ENCODE measurements around the gene AMPD3. TPM values are rescaled to one million over a fixed set of nuclear protein-coding genes. Genes with fewer than 3 reads are reported as not detected.
A peak's percentile ranks its signal among the peaks of the same experiment; 100 is the strongest.

Gene AMPD3
- total RNA-seq, 1 donor from 2014 or later = 18.3 TPM

DNA sequence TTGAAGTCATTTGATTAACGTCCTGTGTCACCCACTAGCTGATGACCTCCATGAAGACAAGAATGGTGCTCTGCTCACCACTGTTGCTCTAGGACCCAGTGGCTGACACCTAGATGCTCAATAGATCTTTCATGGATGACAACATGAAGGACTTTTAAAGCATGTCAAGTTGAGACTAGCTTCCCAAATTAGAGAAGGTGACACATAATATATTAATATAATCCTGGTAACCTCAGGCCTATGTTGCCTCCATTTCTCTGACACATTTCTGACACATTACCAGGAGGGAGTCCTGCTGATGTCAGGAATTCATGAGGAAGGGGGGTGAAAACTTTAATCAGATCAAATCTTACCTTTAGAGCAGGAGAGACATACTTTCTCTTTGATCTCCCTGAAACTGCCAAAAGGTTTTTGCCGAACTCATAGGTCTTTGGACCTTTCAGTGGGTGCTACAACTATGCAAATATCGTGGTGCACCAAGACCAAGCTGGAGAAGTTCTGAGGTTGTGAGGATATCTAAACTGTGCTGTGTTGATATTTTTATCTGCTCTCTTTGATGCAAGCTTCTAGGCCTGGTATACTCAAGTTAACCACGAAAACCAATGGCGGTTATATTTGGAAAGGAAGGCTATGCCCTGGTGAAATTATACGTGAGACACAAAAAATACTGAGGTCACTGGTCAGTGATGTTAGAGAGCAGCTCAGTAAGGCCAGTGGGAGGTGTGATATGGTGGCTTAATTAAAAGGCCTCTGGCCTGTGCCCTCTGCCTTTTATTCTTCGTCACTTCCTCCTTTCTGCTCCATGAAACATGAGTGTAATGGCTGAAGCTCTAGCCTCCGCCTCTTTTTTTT lies 13.2 kb upstream of the AMPD3 start:
- H3K27ac Mint-ChIP-seq = peak overlapping the region; percentile 73

DNA sequence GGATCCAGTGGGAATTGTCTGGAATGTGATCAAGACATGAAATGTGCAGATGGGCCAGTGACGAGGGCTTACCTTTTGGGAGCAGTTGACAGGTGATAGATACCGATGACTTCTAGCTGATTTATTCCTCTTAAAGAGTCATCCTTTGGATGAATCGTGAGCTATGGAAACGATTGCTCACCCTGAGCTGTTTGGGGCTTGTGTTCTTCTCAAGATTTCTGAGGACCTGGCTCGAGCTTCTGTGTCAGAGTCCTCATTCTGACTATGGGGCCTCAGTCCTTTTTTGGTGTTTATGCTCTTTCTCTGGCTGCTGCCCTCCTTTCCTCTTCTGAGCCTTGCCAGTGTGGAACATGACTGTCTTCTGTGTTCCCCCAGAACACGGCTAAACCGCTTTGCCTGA lies 11.9 kb upstream of the AMPD3 start:
- H3K27ac Mint-ChIP-seq = peak overlapping the region; percentile 39
- peaks cover 37% of the 10 kb centered on the region for H3K4me1 Mint-ChIP-seq
- no peak overlapping the region for H3K4me3 Mint-ChIP-seq
- DNase-seq = peak; percentile 54
- peaks cover 21% of the 10 kb centered on the region for H3K27me3 Mint-ChIP-seq
- H3K36me3 Mint-ChIP-seq (ENCODE audit: low read depth) = peaks cover 2% of the 10 kb centered on the region
- H3K9me3 Mint-ChIP-seq = no peaks in the 10 kb centered on the region
- intact Hi-C loops (cut with micrococcal nuclease) = no loop called here

More for the DNA sequence above, 13.2 kb upstream of the AMPD3 start:
- intact Hi-C loops (cut with micrococcal nuclease) = loop anchor here (1.0 kb wide), 2 partner anchors 13 to 17 kb away; partner anchors contain the start of gene AMPD3
- peak; percentile 78 for DNase-seq
- H3K4me3 Mint-ChIP-seq = peak overlapping the region; percentile 51
- no peaks in the 10 kb centered on the region for H3K9me3 Mint-ChIP-seq
- peaks cover 2% of the 10 kb centered on the region for H3K36me3 Mint-ChIP-seq (ENCODE audit: low read depth)
- peaks cover 28% of the 10 kb centered on the region for H3K4me1 Mint-ChIP-seq
- peaks cover 16% of the 10 kb centered on the region for H3K27me3 Mint-ChIP-seq

DNA sequence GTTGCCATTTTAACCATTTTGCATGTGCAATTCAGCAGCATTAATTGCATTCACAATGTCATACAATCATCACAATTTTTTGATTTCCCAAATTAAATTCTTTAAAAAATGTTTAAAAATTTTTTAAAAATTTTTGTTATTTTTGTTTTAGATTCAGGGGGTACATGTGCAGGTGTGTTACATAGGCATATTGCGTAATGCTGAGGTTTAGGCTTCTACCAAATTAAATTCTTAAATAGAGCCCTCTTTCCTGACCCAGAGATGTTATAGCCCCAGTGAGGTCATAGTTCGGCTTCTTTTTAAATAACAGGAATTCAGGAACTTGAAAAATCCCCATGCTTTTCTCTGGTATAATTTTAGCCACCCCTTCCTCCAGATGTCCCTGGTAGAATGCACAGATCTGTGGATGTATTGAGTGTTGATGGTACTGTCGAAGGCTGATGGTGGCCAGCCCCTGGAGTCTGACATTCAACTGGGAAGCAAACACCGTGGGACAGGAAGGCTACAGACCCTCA lies 11.3 kb upstream of the AMPD3 start:
- peaks cover 37% of the 10 kb centered on the region for H3K4me1 Mint-ChIP-seq
- no peak for DNase-seq
- H3K27me3 Mint-ChIP-seq = peaks cover 24% of the 10 kb centered on the region
- no peak overlapping the region for H3K27ac Mint-ChIP-seq
- intact Hi-C loops (cut with micrococcal nuclease) = no loop called here
- peaks cover 2% of the 10 kb centered on the region for H3K36me3 Mint-ChIP-seq (ENCODE audit: low read depth)
- H3K4me3 Mint-ChIP-seq = no peak overlapping the region
- H3K9me3 Mint-ChIP-seq = no peaks in the 10 kb centered on the region

DNA sequence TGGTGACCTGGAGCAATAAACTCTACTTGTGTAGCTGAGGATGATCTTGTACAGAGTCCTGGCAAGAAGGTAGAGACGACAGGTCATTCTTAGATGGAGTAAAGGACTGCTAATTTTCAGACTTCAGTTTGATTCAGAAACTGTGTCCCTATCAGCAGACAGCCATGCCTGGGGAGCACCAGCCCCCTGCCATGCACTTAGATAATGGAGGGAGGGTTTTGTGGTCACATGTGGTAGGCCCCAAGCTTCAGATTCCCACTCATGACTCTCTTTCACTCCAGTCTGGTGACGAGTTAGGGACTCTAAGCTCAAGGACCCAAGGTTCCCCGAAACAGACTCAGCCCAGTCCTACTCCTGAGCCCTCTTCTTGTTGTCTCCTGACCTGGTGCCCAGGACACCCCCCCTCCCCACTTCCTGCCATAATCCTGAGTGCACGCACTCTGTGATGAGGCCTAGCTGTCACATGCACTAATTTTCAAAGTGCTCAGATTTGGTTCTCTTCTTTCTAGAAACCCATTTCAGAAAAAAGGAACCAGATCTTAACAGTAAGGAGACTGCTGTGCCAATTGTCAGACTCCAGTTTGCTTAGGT lies 10.2 kb upstream of the AMPD3 start:
- H3K36me3 Mint-ChIP-seq (ENCODE audit: low read depth) = peaks cover 2% of the 10 kb centered on the region
- DNase-seq = peak; percentile 57
- peaks cover 41% of the 10 kb centered on the region for H3K4me1 Mint-ChIP-seq
- H3K9me3 Mint-ChIP-seq = no peaks in the 10 kb centered on the region
- H3K27ac Mint-ChIP-seq = no peak overlapping the region
- peaks cover 24% of the 10 kb centered on the region for H3K27me3 Mint-ChIP-seq
- intact Hi-C loops (cut with micrococcal nuclease) = no loop called here
- no peak overlapping the region for H3K4me3 Mint-ChIP-seq

DNA sequence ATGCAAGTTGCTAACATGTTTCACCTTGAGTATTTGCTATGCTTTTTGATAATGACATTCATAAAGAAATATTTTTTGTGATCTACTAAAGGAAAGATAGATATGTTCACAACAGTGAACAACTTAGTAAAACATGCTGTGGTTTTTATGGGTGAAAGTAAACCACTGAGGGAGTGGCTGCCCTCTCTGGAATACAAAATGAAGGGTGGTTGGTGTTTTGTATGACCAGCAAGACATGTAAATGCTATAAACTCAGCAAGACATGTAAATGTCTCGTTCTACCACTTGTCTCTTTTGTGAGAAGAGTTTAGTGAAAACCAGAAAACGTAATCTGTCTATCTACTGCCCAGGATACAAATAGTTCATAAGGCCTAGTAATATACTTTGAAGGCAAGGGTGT lies 7.6 kb upstream of the AMPD3 start:
- H3K9me3 Mint-ChIP-seq = no peaks in the 10 kb centered on the region
- no peak overlapping the region for H3K27ac Mint-ChIP-seq
- H3K36me3 Mint-ChIP-seq (ENCODE audit: low read depth) = peaks cover 2% of the 10 kb centered on the region
- intact Hi-C loops (cut with micrococcal nuclease) = no loop called here
- H3K4me1 Mint-ChIP-seq = peaks cover 49% of the 10 kb centered on the region
- DNase-seq = no peak
- H3K27me3 Mint-ChIP-seq = peaks cover 30% of the 10 kb centered on the region
- no peak overlapping the region for H3K4me3 Mint-ChIP-seq

DNA sequence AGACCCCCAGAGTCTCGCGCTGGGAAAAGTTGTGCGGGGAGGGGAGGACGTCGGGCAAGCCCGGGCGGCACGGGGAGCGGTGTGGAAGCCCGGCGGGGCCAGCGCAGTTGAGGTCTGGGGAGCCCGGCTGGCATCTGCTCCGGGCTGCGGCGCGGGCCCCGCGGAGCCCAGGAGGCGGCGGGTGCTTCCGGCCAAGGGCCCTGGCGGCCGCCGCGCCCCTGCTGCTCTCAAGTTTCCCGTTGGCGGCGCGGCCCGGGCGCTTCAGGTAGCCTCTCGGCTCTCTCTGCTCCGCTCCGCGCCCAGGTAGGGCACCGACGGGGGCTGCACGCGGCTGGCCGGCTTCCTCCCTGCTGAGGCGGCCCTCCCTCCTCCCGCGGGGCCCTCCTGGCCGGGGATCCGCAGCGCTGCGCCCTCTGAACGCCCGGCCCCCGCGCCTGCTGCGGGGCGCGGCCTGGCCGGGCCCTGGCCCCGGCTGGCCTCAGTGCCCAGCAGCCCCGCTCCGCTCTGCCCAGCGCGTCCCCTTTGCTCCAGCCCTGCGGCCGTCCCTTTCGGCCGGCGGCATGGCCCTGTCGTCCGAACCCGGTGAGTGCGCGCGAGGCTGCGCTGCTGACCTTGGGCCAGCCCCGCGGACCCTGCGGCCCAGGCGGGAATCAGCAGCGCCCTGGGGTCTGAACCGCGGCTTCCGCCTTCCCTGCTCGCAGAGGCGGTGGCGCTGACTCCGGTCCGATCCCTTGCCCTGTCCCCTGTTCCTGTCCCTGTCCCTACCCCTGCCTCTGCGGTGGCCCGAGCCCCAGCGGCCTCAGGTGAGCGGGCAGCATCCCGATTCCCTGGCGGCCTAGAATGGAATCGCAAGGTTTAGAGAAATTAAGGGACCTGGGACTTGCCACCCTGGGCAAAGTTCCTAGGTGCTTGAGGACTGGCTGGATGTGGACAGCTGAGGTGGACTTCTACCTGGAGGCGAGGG lies 4.3 kb upstream of the AMPD3 start:
- H3K36me3 Mint-ChIP-seq (ENCODE audit: low read depth) = peaks cover 2% of the 10 kb centered on the region
- DNase-seq = peak; percentile 83
- H3K9me3 Mint-ChIP-seq = no peaks in the 10 kb centered on the region
- peak overlapping the region; percentile 89 for H3K27ac Mint-ChIP-seq
- intact Hi-C loops (cut with micrococcal nuclease) = loop anchor here (1.0 to 10.0 kb wide), 2 partner anchors 9 to 1766 kb away; partner anchors contain the start of genes RPL27A and TRIM66
- peaks cover 26% of the 10 kb centered on the region for H3K27me3 Mint-ChIP-seq
- H3K4me3 Mint-ChIP-seq = peak overlapping the region; percentile 90
- peaks cover 53% of the 10 kb centered on the region for H3K4me1 Mint-ChIP-seq

DNA sequence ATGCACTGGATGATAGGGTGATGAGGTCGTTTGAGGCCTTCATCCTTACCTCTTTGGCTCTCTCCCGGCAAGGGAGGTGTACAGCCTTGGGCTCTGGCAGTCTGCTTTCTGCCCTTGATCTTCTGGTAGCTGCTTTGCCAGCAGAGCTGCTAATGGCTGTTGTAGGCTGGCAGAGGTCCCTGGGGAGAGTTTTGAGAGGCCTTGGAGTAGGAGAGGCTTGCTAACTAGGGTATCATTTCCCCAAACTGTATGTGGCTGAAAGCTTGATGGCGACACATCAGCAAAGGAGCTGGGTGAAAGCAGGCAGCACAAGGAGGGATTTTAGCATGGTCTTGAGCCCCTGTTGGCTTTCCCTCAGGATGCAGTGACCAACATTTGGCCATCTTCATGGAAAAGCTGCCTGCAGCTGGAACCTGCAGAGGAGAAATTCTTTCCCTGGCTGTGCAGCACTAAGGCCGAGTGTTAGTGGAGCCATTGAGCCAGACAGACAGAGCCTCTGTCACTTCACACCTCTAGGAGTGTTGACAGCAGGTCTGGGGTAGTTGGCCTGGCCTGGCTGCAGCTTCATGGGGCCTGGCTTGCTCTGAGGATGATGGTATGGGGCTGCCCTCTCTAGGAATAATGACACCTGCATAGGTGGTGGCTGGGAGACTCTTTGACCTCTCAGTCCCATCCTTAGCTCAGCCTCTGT lies 3.5 kb upstream of the AMPD3 start:
- H3K27ac Mint-ChIP-seq = peak overlapping the region; percentile 86
- H3K27me3 Mint-ChIP-seq = peaks cover 26% of the 10 kb centered on the region
- peak; percentile 56 for DNase-seq
- H3K36me3 Mint-ChIP-seq (ENCODE audit: low read depth) = peaks cover 5% of the 10 kb centered on the region
- no peaks in the 10 kb centered on the region for H3K9me3 Mint-ChIP-seq
- intact Hi-C loops (cut with micrococcal nuclease) = loop anchor here (1.0 to 10.0 kb wide), 2 partner anchors 8 to 1767 kb away; partner anchors contain the start of genes RPL27A and TRIM66
- peak overlapping the region; percentile 86 for H3K4me3 Mint-ChIP-seq
- peaks cover 59% of the 10 kb centered on the region for H3K4me1 Mint-ChIP-seq

DNA sequence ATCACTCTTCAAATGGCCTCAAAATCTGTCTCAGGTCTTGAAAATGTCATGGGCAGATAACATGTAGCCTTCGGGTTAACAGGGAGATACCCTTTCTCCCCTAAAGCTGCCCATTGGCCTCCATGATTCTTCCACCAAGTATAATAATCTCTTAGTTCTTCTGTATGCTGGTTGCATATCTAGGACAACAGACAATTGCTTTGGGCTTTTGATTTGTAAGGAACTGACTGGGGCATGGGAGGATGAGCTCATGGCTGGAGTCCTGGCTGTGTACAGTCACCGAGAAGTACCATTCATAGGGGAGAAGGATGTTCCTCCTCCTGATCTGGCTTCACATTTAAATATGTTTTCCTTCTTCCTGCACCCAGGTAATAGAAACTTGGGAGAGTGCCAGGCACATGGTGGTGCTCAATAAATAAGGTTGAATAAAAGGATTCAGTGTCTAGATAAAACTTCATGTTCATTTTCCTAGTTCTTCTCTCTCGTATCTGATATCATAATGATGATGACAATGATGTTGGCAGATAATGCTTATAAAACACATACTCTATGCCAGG lies 2.8 kb upstream of the AMPD3 start:
- no peak overlapping the region for H3K4me3 Mint-ChIP-seq
- peaks cover 61% of the 10 kb centered on the region for H3K4me1 Mint-ChIP-seq
- H3K27ac Mint-ChIP-seq = peak overlapping the region; percentile 1
- H3K9me3 Mint-ChIP-seq = no peaks in the 10 kb centered on the region
- intact Hi-C loops (cut with micrococcal nuclease) = loop anchor here (10.0 kb wide), 1 partner anchor 1767 kb away; the partner anchor contains the start of genes RPL27A and TRIM66
- peak; percentile 52 for DNase-seq
- H3K36me3 Mint-ChIP-seq (ENCODE audit: low read depth) = peaks cover 5% of the 10 kb centered on the region
- H3K27me3 Mint-ChIP-seq = peaks cover 24% of the 10 kb centered on the region

DNA sequence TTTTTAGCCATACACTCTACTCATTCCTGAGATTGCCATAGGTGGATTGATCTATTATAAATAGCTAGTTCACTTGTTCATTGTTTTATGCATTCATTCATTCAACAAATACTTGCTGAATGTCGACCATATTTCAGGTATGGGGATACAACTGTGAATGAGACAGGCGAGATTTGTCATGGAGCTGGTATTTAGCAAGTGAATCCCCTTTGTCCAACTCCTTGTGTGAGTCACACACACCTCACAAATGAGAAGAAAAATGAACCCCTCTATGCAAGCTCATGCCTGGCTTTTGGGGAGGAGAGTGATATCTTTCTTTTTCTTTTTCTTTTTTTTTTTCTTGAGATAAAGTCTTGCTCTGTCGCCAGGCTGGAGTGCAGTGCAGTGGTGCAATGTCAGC lies 1.8 kb upstream of the AMPD3 start:
- peaks cover 5% of the 10 kb centered on the region for H3K36me3 Mint-ChIP-seq (ENCODE audit: low read depth)

DNA sequence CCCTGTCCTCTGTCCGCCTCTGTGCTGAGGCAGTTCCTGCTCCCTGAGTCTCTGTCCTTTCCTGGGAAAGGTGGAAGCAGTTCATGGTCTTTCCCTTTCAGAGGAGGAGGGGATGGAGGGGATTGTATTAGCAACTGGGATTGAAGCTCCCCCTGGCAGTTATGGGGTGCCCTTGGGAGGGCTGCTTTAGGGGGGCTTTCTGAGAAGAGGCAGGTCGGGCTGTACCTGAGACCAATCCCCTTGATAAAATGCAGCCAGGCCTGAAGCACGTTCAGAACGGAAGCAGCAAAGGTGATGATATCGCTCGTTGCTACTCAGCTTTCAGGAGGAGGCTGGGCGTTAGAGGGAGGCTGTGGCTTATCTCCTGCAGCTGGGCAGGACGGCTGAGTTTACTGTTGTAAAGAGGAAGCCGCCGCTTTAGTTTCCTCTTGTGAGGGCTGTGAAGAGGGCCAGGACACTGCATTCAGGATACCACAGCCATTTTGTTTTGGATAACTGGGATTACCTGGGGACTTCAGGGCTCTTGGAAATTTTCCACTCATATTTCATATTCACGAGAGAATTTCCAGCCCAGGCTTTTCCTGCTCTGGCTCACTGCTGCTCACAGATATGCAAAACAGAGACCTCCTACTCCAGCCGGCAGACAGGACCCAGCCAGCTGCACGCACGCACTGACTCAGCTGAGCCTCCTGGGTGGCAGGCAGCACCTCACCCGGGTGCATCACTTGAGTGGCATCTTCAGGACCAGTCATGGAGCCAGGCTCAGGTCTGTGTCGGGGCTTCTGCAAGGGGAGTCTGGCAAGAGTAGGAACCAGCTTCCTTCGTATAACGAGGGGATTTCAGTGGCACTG lies 798 bp downstream of the AMPD3 start:
- intact Hi-C loops (cut with micrococcal nuclease) = loop anchor here (1.0 to 10.0 kb wide), 11 partner anchors 14 to 1771 kb away; partner anchors contain the start of genes EIF4G2, RPL27A, TRIM66 and ZBED5
- DNase-seq = peak; percentile 92
- Mint-ChIP-seq H3K4me3 (peak overlapping the region; percentile 96), H3K36me3 (ENCODE audit: low read depth) (peaks cover 7% of the 10 kb centered on the region), H3K27ac (peak overlapping the region; percentile 94), H3K4me1 (peaks cover 69% of the 10 kb centered on the region), H3K27me3 (peaks cover 8% of the 10 kb centered on the region), H3K9me3 (no peaks in the 10 kb centered on the region)

More for the DNA sequence above, 1.8 kb upstream of the AMPD3 start:
- Mint-ChIP-seq H3K27me3 (peaks cover 21% of the 10 kb centered on the region), H3K4me1 (peaks cover 61% of the 10 kb centered on the region), H3K4me3 (no peak overlapping the region), H3K9me3 (no peaks in the 10 kb centered on the region), H3K27ac (no peak overlapping the region)
- peak; percentile 52 for DNase-seq
- intact Hi-C loops (cut with micrococcal nuclease) = loop anchor here (10.0 kb wide), 1 partner anchor 1768 kb away; the partner anchor contains the start of genes RPL27A and TRIM66

DNA sequence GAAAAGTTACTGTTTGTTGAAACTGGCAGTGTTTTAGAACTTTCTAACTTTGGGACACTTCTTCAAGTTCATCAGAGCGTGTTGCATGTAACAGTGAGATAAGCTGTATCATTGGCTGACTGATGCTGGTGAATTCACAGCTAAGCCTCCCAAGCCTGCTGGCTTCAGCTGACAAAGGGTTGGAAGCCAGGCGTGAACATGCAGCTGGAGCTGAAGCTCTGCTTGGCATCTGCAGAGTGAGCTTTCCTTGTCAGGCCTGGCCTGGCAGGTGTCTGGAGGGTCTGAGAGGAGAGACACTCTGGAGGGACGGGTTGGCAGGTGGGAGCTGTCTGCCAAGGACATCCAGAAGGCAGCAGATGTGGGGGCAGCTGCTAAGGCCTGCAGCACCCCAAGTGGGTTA lies 1.5 kb downstream of the AMPD3 start:
- Mint-ChIP-seq H3K27ac (peak overlapping the region; percentile 94), H3K27me3 (peaks cover 3% of the 10 kb centered on the region), H3K4me3 (peak overlapping the region; percentile 96), H3K9me3 (no peaks in the 10 kb centered on the region), H3K4me1 (peaks cover 64% of the 10 kb centered on the region), H3K36me3 (ENCODE audit: low read depth) (peaks cover 10% of the 10 kb centered on the region)
- peak; percentile 70 for DNase-seq
- intact Hi-C loops (cut with micrococcal nuclease) = loop anchor here (5.0 to 10.0 kb wide), 9 partner anchors 44 to 1772 kb away; partner anchors contain the start of genes EIF4G2, RPL27A, TRIM66 and ZBED5

All from activated CD4-positive, alpha-beta T cell treated with anti-CD3 and anti-CD28 coated beads, Interleukin-2, amount 10 ng/mL, durations not matched to agents 24 days and 14 days (primary cell).